ENCODE data around the gene MLST8.

GRCh38 chr16:2183671-2184070 lies 21.6 kb upstream of the MLST8 start:
- TF ChIP-seq, protein P1, sequence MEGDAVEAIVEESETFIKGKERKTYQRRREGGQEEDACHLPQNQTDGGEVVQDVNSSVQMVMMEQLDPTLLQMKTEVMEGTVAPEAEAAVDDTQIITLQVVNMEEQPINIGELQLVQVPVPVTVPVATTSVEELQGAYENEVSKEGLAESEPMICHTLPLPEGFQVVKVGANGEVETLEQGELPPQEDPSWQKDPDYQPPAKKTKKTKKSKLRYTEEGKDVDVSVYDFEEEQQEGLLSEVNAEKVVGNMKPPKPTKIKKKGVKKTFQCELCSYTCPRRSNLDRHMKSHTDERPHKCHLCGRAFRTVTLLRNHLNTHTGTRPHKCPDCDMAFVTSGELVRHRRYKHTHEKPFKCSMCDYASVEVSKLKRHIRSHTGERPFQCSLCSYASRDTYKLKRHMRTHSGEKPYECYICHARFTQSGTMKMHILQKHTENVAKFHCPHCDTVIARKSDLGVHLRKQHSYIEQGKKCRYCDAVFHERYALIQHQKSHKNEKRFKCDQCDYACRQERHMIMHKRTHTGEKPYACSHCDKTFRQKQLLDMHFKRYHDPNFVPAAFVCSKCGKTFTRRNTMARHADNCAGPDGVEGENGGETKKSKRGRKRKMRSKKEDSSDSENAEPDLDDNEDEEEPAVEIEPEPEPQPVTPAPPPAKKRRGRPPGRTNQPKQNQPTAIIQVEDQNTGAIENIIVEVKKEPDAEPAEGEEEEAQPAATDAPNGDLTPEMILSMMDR (IDR thresholded peaks at IDR 0.05; ENCODE audit: low read depth, low read length): no peak
- TF ChIP-seq POLR2A (IDR thresholded peaks at IDR 0.05; ENCODE audit: extremely low read depth, insufficient read length): no peak
- TF ChIP-seq, protein P2, sequence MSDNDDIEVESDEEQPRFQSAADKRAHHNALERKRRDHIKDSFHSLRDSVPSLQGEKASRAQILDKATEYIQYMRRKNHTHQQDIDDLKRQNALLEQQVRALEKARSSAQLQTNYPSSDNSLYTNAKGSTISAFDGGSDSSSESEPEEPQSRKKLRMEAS (IDR thresholded peaks at IDR 0.05; ENCODE audit: low read depth, low read length): no peak
- no peak for TF ChIP-seq MYC (IDR thresholded peaks at IDR 0.05; ENCODE audit: low read depth, low read length)

Data from NB4 (cell line).